HG03457 (cell line): ENCODE measurements around the gene SFN.
"Not testable (repeated sequence)": the region's sequence is repeated elsewhere in the genome, so short reads cannot be mapped to it uniquely, and the experiment has no call there.

Experiments used
- ATAC-seq: cut with Tn5 transposase; IDR thresholded peaks from one replicate; pipeline ENCODE4 v1.9.1; 2021; ENCODE audit warnings: moderate number of reproducible peaks; ENCODE audit not compliant: unreplicated experiment

SFN gene

DNA sequence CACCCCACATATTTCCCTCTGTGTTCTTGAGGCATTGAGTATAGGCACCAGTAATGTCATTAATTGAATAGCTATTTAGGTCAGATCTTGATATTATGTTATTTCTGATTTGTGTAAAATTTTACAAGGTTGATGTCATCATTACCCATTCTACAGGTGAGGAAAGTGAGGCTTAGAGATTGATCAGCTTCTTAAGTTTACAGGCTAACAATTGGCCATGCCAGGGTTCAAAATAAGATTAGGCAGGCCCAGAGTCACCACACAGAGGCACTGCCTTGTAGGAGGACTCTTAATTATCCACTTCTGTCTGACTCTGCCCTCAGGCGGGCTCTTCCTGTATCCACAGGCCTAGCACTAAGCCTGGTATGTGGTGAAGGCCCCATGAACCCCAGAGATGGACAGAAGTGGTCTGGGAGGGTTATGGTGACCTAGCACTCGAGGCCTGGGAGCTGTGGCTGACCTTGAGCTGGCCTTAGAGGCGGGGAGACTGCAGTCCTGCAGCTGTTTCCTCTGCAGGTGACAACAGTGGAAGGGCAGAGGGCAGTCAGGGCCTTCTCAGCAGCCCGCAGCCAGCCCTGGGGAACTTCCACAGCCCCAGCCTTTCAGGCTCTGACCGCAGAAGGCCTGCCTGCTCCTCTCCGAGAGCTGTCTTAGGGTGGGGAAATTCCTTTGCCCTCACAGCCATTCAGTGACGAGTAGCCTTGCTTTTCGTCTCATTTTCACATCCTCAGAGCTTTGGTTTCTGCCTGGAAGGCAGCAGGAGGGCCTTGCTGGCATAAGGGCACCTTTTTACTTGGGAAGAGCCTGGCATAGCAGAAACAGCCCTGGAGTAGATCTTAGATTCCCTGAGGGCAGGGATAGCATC, 24.2 kb upstream of the SFN start:
- ATAC-seq: peak; percentile 82

DNA sequence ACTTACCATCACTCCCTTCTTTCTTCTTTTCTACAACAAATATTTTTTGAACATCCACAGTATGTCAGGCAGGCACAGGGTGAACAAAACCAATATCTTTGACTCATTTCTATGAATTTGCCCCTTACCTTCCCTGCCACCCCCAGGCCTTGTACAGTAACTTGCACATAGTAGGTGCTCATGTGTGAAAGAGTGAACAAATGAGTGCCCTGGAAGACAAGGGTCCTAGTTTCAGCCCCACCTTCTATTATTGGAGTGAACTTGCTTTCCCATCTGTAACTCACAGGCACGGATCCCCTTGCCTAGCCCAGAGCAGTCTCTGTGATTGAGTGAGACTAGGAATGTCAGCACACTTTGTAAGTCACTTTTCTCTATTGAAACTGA, 23.6 kb upstream of the SFN start:
- no peak for ATAC-seq

DNA sequence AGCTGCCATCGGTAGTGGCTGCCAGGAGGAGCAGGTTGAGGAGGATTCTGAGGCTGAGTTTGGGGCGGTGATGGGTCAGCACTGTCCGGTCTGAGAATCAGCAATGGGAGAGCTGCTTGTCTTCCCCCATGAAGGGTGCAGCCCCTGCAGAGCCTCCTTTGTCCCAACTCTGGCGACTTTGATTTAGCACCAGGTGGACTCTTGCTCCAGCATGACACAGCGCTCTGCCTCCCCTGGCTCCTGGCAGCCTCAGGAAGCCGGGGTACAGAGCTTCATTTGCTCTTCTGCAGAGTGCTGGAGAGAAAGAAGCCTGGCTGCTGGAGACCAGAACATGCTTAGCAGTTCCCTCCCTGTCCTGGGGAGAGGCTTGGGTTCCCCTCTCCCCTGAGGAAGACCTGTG, 23.2 kb upstream of the SFN start:
- no peak for ATAC-seq

DNA sequence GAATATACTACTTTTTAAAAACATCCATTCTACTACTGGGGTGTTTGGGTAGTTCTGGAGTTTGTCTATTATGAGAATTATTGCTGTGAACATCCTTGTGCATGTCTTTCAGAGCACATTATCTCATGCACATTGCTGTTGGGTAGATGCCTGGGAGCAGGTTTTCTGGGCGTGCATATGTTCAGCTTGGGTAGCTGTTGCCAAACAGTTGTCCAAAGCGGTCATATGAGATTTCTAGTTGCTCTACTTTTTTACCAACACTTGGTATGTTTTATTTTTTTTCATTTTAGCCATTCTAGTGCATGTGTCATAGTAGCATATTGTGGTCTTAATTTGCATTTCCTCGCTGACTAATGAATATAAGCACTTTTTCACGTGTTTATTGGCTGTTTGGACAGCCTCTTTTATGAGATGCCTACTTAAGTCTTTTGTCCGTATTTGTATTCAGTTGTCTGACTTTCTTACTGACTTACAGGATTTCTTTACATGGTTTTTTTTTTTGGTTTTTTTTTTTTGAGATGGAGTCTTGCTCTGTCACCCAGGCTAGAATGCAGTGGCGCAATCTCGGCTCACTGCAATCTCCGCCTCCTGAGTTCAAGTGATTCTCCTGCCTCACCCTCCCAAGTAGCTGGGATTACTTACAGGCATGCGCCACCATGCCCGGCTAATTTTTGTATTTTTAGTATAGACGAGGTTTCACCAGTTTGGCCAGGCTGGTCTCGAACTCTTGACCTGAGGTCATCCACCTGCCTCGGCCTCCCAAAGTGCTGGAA, 18.3 kb upstream of the SFN start:
- ATAC-seq: no peak

DNA sequence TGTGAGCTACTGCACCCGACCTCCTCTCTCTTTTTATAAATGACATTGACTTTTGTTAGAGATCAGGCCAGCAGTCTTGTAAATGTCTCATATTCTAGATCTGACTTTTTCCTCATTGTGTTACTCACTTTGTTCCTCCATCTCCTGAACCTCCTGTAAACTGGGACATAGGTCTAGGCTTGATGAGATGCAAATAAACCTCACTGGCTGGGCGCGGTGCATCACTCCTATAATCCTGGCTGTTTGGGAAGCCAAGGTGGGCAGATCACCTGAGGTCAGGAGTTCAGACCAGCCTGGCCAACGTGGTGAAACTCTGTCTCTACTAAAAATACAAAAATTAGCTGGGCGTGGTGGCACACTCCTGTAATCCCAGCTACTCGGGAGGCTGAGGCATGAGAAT, 15.1 kb upstream of the SFN start:
- ATAC-seq: not testable (repeated sequence)

DNA sequence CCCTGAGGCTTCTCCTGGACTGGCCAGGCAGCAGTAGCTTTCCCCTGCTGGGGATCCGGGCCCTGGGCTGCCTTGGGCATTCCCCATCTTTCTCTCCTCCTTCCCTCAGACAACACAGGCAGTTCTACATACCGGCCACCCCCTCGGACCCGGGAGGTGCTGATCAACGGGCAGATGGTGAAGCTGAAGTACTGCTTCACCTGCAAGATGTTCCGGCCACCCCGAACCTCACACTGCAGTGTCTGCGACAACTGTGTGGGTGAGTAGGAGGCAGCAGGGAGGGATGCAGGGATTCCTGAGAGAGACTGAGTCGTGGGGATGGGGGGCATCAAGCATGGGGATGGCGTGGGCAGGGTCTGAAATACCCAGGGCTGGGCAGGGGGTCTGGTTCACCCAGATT, 14.4 kb upstream of the SFN start:
- no peak for ATAC-seq

DNA sequence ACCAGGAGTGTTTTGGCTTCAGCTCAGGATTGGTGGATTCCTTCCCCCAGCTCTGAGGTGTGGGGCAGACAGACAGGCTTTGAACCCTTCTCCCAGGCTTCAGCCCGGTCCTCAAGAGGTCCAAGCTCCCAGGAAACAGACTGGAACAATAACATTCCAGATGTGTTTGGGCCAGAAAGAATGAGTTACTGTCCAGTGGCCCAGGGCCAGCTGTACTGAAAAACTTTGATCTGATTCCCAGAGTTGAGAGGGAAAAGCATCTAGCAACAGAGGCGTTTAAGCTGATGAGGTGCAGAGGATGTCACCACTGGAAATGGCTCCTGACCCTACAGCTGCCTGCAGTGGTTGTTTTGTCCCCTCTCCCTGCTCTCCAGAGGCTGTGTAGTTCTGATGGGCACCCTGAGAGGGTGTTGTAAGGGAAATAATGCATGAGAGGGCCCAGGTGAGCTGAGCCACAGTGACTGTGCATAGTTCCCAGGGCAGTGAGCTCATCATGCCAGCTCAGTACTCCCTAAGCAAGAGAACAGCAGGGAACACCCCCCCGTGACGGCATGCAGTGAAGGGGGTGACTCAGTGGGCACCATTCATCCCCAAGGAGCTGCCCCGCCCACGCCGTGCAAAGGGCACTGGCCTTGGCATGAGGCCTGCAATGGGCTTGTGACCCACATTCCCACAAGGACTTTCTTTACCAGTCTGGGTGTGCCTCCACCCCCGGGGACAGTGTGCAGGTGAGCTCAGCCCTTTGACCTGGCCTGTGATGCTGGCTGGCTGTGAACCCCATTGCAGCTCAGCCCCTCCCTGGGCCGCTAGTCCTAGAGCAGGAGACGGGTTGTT, 13.8 kb upstream of the SFN start:
- no peak for ATAC-seq

DNA sequence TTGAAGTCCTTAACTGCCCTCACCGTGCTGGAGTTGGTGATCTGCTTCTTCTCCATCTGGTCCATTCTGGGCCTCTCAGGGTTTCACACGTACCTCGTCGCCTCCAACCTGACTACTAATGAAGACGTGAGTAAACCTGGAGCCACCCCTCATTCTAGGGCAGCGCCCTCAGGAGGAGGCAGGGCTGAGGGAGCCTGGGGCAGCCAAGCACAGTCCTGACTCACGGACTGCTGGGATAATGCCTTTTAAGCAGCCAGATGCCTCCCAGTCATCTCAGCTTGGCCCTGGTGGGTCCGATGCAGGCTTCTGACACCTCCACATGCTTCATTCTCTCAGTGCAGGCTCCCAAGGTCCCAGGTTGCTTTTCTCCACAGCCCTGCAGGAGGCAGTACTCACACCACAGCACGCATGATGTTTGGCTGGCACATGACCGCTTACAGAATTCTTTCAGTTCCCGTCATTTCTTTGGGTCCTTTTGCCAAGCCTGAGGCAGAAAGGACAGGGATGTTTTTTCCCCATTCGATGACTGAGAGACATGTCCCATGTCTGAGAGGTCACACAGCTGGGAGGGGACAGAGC, 11.8 kb upstream of the SFN start:
- no peak for ATAC-seq

DNA sequence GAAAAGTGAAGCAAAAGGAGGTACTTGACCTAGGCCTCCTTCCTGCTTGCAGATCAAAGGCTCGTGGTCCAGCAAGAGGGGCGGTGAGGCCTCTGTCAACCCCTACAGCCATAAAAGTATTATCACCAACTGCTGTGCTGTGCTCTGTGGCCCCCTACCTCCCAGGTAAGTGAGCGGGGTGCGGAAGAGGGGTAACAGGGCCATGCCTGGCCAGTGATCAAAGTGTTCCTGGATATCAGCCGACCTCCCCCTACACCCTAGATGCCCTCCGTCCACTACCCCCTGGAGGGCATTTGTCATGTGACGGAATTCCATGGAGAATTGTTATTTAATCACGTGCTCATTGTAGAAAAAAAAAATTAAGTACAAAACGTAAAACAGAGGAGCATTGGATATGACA, 10.2 kb upstream of the SFN start:
- ATAC-seq: no peak

DNA sequence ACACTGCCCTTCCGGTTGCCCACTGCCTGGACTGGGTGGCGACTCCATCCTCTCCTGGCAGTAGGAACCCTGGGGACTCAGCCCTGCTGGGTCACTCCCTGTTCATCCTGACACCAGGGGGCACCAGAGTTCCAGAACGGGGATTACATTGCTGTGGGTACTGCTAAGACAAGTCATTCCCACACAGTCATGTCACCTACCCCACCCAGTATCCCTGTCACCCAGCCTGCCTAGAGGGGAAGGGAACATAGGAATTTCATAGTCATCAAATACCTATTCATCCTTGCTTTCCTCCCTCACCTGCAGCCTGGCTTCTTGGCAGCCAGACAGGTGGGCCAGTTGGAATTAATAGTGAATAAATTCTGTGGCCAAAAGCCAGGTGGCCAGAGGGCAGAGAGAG, 9.8 kb upstream of the SFN start:
- ATAC-seq: no peak

DNA sequence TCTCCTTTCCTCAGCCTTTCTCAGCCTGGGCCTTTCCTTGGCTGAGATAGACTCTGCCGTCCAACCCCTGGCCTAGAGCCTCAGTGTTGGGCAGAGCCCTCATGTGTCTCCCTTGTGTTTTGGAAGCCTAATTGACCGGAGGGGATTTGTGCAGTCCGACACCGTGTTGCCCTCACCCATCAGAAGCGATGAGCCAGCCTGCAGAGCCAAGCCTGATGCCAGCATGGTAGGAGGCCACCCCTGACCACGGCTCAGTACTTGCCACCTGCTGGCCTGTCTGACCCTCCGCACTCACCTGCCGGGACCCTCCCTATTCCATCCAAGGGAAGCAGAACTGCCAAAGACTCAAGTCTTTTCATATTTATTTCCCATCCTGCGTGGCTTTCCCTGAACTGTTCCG, 9.3 kb upstream of the SFN start:
- ATAC-seq: no peak

DNA sequence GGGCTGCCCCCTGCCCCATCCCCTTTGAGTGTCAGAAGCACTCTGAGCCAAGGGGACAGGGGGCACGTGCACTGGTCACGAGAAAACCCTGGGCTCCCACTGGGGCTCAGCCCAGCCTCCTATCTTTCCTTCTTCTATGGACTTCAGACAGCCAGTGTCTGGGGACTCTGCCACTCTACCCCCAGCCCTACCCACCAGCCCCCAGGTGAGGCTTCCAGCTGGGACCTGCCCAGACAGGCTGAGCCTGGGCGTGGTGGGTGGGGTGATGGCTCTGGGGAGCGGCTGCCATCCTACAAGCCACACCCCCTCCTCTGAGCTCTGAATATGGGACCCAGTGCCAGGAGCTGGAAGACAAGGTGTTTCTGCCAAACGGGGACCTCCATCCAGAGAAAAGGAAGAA, 8.0 kb upstream of the SFN start:
- no peak for ATAC-seq

DNA sequence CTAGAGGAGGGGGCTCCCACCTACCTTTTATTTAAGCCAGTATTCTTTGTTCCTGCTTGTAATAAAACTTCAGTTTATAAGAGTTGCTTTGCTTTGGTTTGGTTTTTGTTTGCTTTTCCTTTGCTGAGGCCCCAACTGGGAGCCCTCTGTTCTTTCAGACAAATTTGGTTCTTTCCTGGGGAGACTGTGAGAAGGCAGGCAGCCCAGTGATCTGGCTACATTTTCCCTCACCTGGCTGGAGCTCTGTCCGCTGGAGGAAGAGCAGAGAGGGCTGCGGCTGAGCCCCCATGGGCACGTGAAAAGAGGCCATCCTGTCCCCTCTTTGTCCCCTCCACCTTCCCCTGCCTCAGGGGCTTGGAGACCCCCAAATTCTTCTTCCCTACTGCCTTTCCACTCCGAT, 7.3 kb upstream of the SFN start:
- ATAC-seq: no peak

DNA sequence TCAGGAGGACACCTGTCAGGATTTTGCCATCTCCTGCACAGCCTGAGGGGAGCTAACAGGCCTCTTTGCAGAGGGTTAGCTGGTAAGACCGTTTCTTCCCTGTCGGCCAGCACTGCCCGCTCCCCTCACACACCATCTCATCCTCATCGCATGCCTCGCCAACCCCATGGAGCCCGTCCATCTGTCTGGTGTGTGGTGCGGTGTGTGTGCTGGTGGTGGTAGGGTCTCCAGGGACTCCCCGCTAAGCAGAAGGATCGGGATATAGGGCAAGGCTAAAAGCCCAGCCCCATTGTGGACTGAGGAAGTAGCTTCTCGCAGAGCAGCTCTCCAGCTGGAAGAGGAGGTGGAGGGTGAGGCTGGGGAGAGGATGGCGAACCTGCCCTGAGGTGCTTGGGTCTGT, 6.8 kb upstream of the SFN start:
- no peak for ATAC-seq

DNA sequence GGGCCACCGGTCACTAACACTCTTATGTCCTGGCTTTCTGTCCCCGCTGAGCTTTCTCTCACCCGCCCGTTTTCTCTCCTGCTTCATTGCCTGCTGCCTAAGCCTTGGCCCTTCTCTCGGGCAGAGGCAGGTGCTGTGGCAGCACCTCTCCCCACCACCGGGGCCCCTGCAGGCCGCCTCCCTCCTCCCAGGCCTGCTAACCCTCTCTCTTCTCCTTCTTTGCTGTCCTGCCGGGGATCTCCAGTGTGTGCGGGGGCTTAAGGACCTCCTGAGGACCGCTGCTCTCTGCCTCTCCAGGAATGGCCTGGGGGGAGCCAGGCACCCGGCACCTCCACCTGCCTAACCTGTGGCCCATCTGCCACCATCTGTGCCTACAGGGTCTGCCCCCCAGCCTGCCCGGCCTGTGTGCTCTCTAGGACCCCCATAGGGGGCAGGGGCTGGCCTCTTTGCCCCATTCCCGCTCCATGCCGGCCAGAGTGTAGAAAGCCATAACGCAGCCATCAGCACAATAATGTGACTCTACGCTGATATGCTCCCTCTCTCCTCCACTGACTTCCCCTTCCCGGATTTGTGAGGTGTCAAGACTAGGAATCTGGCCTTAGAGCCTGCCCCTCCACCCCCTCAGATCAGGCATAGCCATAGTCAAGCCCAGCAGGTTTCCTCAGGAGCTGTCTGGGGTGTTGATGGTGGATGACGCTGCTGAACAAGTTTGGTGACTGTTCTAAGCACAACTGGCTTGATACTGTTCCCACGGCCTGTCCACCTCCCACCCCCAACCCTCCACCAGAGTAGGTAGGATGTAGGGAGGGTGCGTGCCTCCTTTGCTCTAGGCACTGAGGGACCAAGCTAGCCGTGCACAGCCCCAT, 6.1 kb upstream of the SFN start:
- ATAC-seq: no peak

DNA sequence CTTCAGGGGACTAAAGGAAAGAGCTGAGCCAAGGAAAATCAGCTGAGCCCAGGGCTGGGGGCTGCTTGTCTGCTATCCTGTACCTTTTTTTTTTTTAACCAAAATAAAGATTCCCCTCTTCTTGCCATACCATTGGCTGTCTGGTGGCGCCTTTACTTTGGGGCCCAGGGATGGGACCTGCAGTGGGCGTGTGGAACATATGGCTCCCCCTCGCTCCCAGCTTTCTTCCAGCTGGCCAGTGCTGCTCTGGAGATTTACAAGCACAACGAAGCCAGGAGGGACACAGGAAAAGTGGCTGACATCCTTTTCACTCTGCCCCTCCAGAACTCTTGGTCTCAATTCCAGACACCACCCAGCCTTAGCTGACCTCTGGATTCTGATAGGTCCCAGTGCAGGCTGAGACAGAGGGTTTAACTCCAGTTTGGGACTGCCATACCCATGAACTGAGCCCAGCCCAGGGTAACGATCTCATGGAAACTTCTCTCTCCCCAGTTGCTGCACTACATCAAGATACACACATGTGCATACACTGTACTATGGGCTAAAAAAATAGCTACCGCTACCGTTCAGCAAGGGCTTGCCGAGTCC, 5.4 kb upstream of the SFN start:
- ATAC-seq: no peak

DNA sequence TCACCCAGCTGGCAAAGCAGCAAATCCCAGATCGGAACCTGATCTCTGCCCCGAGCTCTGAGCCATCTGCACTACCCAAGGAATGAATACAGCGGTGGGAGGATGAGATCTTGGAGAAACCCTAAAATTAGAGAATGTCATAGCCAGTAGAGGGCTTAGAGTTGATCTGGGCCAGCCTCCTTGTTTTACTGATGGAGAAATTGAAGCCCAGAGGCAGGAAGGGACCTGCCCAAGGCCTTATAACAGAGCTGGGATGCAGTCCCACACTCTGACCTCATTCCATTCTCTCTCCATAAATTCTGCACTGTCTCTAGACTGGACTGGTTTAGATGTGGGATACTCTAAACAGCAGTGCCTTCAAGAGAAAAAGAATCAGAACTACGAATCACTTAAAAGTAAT, 4.8 kb upstream of the SFN start:
- no peak for ATAC-seq

DNA sequence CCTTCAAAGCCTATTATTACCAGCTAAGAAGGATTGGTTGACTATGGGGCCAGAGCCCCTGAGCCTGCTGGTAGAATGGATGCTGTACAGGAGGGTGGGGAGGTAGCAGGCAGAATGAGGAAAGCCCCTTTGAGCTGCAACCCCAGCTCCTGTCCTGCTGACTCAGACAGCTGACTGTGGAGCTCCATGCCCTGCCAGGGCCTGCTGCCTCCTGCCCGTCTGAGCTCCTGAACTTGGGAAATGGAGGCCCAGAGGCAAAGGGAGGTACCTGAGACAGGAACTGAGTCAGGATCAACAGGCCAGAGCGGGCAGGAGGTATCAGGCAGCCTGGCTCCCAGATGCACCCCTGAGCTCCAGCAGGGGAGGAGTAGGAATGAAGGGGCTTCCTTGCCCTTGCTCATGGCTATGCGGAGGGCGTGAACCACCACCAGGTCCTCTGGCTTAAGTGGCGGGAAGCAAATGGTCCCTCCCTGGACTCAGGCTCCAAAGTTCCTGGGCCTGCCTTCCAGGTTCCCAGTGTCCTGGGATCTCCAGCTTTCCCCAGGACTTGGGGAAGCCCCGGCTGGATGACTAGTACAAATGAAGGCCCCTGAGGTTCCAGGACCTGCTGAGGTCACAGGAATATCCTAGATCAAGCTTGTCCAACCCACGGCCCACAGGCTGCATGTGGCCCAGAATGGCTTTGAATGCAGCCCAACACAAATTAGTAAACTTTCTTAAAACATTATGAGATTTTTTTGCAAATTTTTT, 3.9 kb upstream of the SFN start:
- ATAC-seq: no peak

DNA sequence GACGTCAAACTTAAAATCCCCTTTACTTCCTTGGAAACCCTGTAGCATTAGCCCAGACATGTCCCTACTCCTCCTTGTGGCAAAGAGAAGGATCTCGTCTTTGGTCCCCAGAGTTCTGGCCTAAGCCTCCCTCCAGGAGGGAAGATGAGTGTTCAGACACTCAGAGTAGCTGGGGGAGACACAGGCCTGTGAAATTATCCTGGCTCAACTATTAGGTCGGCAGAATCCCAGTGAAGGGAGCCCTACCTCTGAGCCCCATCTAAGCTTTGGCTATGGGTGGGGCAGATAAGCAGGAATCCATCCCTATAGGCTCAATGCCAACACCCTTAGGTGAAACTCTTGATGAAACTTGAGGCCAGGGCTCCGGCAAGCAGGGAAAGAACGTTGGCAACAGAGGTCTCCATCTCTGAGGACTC, 1.7 kb upstream of the SFN start:
- ATAC-seq: no peak
